MM.1S (cell line): ENCODE data around the gene ZNF107.
"Not testable (repeated sequence)": the region's sequence is repeated elsewhere in the genome, so short reads cannot be mapped to it uniquely, and the experiment has no call there.

Source experiments
- CTCF ChIP-seq: fragments of 300-600 bp; sonication (generic); IDR thresholded peaks from 2 replicates; pipeline ENCODE4 v1.5.1; 2016; ENCODE audit warnings: antibody characterized with exemption, low read length, mixed read lengths
- EZH2 ChIP-seq: fragments of 300-600 bp; sonication (generic); optimal IDR thresholded peaks from 2 replicates; pipeline ENCODE3; 2017; ENCODE audit warnings: low read depth, mild to moderate bottlenecking, antibody characterized with exemption, low read length, mixed read lengths

- TF ChIP-seq CTCF, EZH2: not testable (repeated sequence)
Observed at GRCh38 chr7:64662091-64662490, 3.8 kb upstream of the ZNF107 start.
